ENCODE results near the gene GAK.
"Not testable (repeated sequence)": the region's sequence is repeated elsewhere in the genome, so short reads cannot be mapped to it uniquely, and the experiment has no call there.

GAK gene

GRCh38 chr4:931960-932712, at the start of gene GAK, which contains the start of gene TMEM175:
TSS of gene GAK (minus strand) at chr4:932316. CDS start at chr4:932187, 129 bp downstream.
TSS of gene TMEM175 (plus strand) at chr4:932460. CDS start at chr4:947740, 15,280 bp downstream.
- DNase-seq (ENCODE audit: low read depth), result peak; percentile 91

- DNase-seq (ENCODE audit: low read depth), result peak; percentile 18
Measured at GRCh38 chr4:978957-979701, 47.0 kb upstream of the GAK start.

GRCh38 chr4:976016-976415, 43.9 kb upstream of the GAK start:
- not testable (repeated sequence) for DNase-seq (ENCODE audit: low read depth)

GRCh38 chr4:974668-975067, 42.6 kb upstream of the GAK start:
- no peak for DNase-seq (ENCODE audit: low read depth)

- DNase-seq (ENCODE audit: low read depth), result peak; percentile 62
Measured at GRCh38 chr4:973431-974397, 41.6 kb upstream of the GAK start, which contains the start of gene DGKQ. TSS of gene DGKQ (minus strand) at chr4:973569. CDS start at chr4:973482, 87 bp downstream.

GRCh38 chr4:972651-973424, 40.7 kb upstream of the GAK start:
- DNase-seq (ENCODE audit: low read depth), result no peak

GRCh38 chr4:971666-972500, 39.8 kb upstream of the GAK start:
- no peak for DNase-seq (ENCODE audit: low read depth)

GRCh38 chr4:970854-971520, 38.9 kb upstream of the GAK start:
- DNase-seq (ENCODE audit: low read depth), result no peak

- no peak for DNase-seq (ENCODE audit: low read depth)
Measured at GRCh38 chr4:970046-970745, 38.1 kb upstream of the GAK start.

- no peak for DNase-seq (ENCODE audit: low read depth)
Measured at GRCh38 chr4:968621-969394, 36.7 kb upstream of the GAK start.

- DNase-seq (ENCODE audit: low read depth), result no peak
Measured at GRCh38 chr4:968221-968620, 36.1 kb upstream of the GAK start.

- no peak for DNase-seq (ENCODE audit: low read depth)
Measured at GRCh38 chr4:967113-968104, 35.3 kb upstream of the GAK start.

GRCh38 chr4:966266-967112, 34.4 kb upstream of the GAK start:
- DNase-seq (ENCODE audit: low read depth), result no peak

- DNase-seq (ENCODE audit: low read depth), result no peak
Measured at GRCh38 chr4:965766-966134, 33.6 kb upstream of the GAK start.

- no peak for DNase-seq (ENCODE audit: low read depth)
Measured at GRCh38 chr4:965048-965765, 33.1 kb upstream of the GAK start.

Data from fibroblast of the conjunctiva (primary cell).